Osteoblast (primary cell): ENCODE measurements around the gene RNASEL. TPM values are rescaled to one million over a fixed set of nuclear protein-coding genes. Genes with fewer than 3 reads are reported as not detected.

Experiments
- DNase-seq: peaks from one replicate; pipeline ENCODE4 v3.0.0; 2011; ENCODE audit warnings: low spot score, mixed read lengths; ENCODE audit not compliant: insufficient read length; ENCODE audit errors: missing footprints
- H2AFZ ChIP-seq: 2 replicates; pipeline ENCODE4 v1.6.0; 2011; ENCODE audit warnings: mild to moderate bottlenecking, low read length
- H3K27ac ChIP-seq: 2 replicates; pipeline ENCODE4 v1.5.1; 2011; ENCODE audit warnings: mild to moderate bottlenecking, low read depth, low read length, moderate library complexity
- H3K27me3 ChIP-seq: 2 replicates; pipeline ENCODE4 v1.6.0; 2012; ENCODE audit warnings: mild to moderate bottlenecking, control low read depth, inconsistent platforms, low read length, moderate library complexity; ENCODE audit not compliant: insufficient read depth
- H3K36me3 ChIP-seq: 2 replicates; pipeline ENCODE4 v1.5.1; 2011; ENCODE audit warnings: mild to moderate bottlenecking, low read length, control low read depth, moderate library complexity; ENCODE audit not compliant: insufficient read depth
- H3K4me1 ChIP-seq: 2 replicates; pipeline ENCODE4 v1.5.1; 2011; ENCODE audit warnings: mild to moderate bottlenecking, low read length, control low read depth, moderate library complexity; ENCODE audit not compliant: insufficient read depth
- H3K4me2 ChIP-seq: 2 replicates; pipeline ENCODE4 v1.6.0; 2011; ENCODE audit warnings: mild to moderate bottlenecking, low read length; ENCODE audit not compliant: insufficient read depth
- H3K4me3 ChIP-seq: fragments of 200-600 bp; sonication (generic); 3 replicates; pipeline ENCODE4 v1.5.1; 2012; ENCODE audit warnings: mild to moderate bottlenecking, low read length, inconsistent platforms; ENCODE audit not compliant: insufficient read depth
- H3K79me2 ChIP-seq: 2 replicates; pipeline ENCODE4 v1.6.0; 2012; ENCODE audit warnings: mild to moderate bottlenecking, low read length, control low read depth, inconsistent platforms; ENCODE audit not compliant: insufficient read depth
- H3K9me3 ChIP-seq: 2 replicates; pipeline ENCODE4 v1.5.1; 2011; ENCODE audit warnings: low read depth, low read length, control low read depth
- H4K20me1 ChIP-seq: 2 replicates; pipeline ENCODE4 v1.6.0; 2012; ENCODE audit warnings: mild to moderate bottlenecking, low read length, control low read depth; ENCODE audit not compliant: insufficient read depth
- CTCF ChIP-seq: IDR thresholded peaks from 2 replicates; pipeline ENCODE4 v1.5.1; 2011; ENCODE audit warnings: mild to moderate bottlenecking, low read depth, low read length, moderate library complexity; ENCODE audit errors: extremely low read depth
- total RNA-seq: library from RNA; depleted of rRNA; stranded (reverse); fragments of >200 nt; gene quantifications from 2 replicates; pipeline ENCODE4 v1.2.3, GENCODE V29; 2012

The RNASEL gene
- total RNA-seq, 1 donor: 7.2 TPM

- H3K27ac ChIP-seq: no peak overlapping the region
- H3K79me2 ChIP-seq: no peaks in the 10 kb centered on the region
- no peaks in the 10 kb centered on the region for H3K36me3 ChIP-seq
- no peak overlapping the region for H3K4me2 ChIP-seq
- DNase-seq: no peak
- no peaks in the 10 kb centered on the region for H4K20me1 ChIP-seq
- peaks cover 5% of the 10 kb centered on the region for H3K4me1 ChIP-seq
- no peaks in the 10 kb centered on the region for H3K9me3 ChIP-seq
- H3K27me3 ChIP-seq: no peaks in the 10 kb centered on the region
- H2AFZ ChIP-seq: no peak overlapping the region
- TF ChIP-seq CTCF: no peak
- H3K4me3 ChIP-seq: no peak overlapping the region
Observed at GRCh38 chr1:182570611-182570970, 18.5 kb downstream of the RNASEL start.

GRCh38 chr1:182569939-182570610 lies 19.0 kb downstream of the RNASEL start:
- no peak overlapping the region for H3K4me3 ChIP-seq
- no peak overlapping the region for H2AFZ ChIP-seq
- no peak for TF ChIP-seq CTCF
- no peaks in the 10 kb centered on the region for H3K79me2 ChIP-seq
- H3K9me3 ChIP-seq: no peaks in the 10 kb centered on the region
- no peak overlapping the region for H3K27ac ChIP-seq
- no peak overlapping the region for H3K4me2 ChIP-seq
- no peaks in the 10 kb centered on the region for H3K27me3 ChIP-seq
- no peaks in the 10 kb centered on the region for H4K20me1 ChIP-seq
- H3K36me3 ChIP-seq: no peaks in the 10 kb centered on the region
- H3K4me1 ChIP-seq: no peaks in the 10 kb centered on the region
- no peak for DNase-seq

DNA sequence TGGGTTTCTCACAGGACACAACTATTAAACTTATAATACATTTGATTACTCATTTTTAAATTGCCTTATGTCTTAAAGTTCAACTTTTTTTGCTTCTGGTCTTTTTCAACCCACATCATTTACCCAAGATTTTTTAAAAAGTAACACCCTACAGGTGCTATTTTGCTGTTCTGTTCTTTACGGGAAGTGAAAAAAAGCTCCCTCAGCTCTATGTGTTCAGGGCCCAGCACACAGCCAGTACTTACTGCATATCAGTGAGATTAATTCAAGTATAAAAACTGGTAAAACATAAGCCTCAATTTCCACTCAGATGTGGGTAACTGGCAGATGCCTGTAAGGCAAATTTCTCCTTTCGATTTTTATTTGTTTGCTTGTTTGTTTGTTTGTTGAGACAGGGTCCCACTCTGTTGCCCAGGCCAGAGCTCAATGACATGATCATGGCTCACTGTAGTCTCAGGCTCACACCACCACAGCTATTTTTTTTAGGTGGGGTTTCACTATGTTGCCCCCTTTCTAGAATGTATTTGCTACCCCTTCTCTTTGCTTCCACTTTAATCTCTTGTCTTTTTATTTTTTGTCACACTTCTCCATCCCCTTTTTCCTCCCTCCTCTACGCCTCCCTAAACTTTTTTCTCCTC lies 20.3 kb downstream of the RNASEL start:
- Histone ChIP-seq H3K27me3 (no peaks in the 10 kb centered on the region), H4K20me1 (no peaks in the 10 kb centered on the region), H2AFZ (no peak overlapping the region), H3K36me3 (no peaks in the 10 kb centered on the region), H3K4me3 (no peak overlapping the region), H3K9me3 (no peaks in the 10 kb centered on the region), H3K27ac (no peak overlapping the region), H3K4me2 (no peak overlapping the region), H3K4me1 (no peaks in the 10 kb centered on the region), H3K79me2 (no peaks in the 10 kb centered on the region)
- TF ChIP-seq CTCF: no peak
- DNase-seq: no peak

GRCh38 chr1:182567629-182568028 lies 21.4 kb downstream of the RNASEL start:
- no peak overlapping the region for H3K4me3 ChIP-seq
- H3K27ac ChIP-seq: no peak overlapping the region
- H3K79me2 ChIP-seq: no peaks in the 10 kb centered on the region
- H2AFZ ChIP-seq: no peak overlapping the region
- no peaks in the 10 kb centered on the region for H3K4me1 ChIP-seq
- TF ChIP-seq CTCF: no peak
- no peaks in the 10 kb centered on the region for H4K20me1 ChIP-seq
- H3K4me2 ChIP-seq: no peak overlapping the region
- H3K36me3 ChIP-seq: no peaks in the 10 kb centered on the region
- H3K9me3 ChIP-seq: no peaks in the 10 kb centered on the region
- DNase-seq: no peak
- no peaks in the 10 kb centered on the region for H3K27me3 ChIP-seq
